SK-N-SH treated with all-trans-retinoic acid at 6 μM for 48 hours (cell line): ENCODE results near the gene KLB.

Experiments
- ATAC-seq: fragments of 200-7000 bp; cut with Tn5 transposase; 3 replicates; pipeline ENCODE4 v1.9.1; 2020; ENCODE audit warnings: mild to moderate bottlenecking, moderate library complexity
- ARNTL ChIP-seq: fragments of 450-650 bp; formaldehyde crosslinking; IDR thresholded peaks from 2 replicates; pipeline ENCODE4 v1.5.0; 2020; ENCODE audit warnings: low read depth, mild to moderate bottlenecking, moderate library complexity, borderline replicate concordance
- BACH2 ChIP-seq: fragments of 250-450 bp; sonication (Bioruptor Pico); IDR thresholded peaks from 2 replicates; pipeline ENCODE4 v1.9.0; 2021; ENCODE audit warnings: mild to moderate bottlenecking, borderline replicate concordance
- CSDC2 ChIP-seq: fragments of 250-450 bp; sonication (Bioruptor Pico); IDR thresholded peaks from 2 replicates; pipeline ENCODE4 v1.5.0; 2020; ENCODE audit warnings: mild to moderate bottlenecking, moderate library complexity
- ESRRG ChIP-seq: fragments of 250-450 bp; sonication (Bioruptor Pico); IDR thresholded peaks from 2 replicates; pipeline ENCODE4 v1.6.1; 2021; ENCODE audit warnings: mild to moderate bottlenecking
- GLIS3 ChIP-seq: fragments of 250-450 bp; sonication (Bioruptor Pico); IDR thresholded peaks from 2 replicates; pipeline ENCODE4 v1.5.0; 2020; ENCODE audit warnings: mild to moderate bottlenecking, moderate library complexity
- ISL1 ChIP-seq: fragments of 250-450 bp; sonication (Bioruptor Pico); IDR thresholded peaks from 2 replicates; pipeline ENCODE4 v2.1.2; 2022; ENCODE audit warnings: mild to moderate bottlenecking, moderate library complexity
- OSR1 ChIP-seq: fragments of 250-450 bp; sonication (Bioruptor Pico); IDR thresholded peaks from 2 replicates; pipeline ENCODE4 v1.8.0; 2022; ENCODE audit warnings: moderate library complexity, mild to moderate bottlenecking, inconsistent platforms
- PPARA ChIP-seq: fragments of 250-450 bp; sonication (Bioruptor Pico); IDR thresholded peaks from 2 replicates; pipeline ENCODE4 v1.5.0; 2020; ENCODE audit warnings: mild to moderate bottlenecking, borderline replicate concordance
- RARB ChIP-seq: fragments of 250-450 bp; sonication (Bioruptor Pico); IDR thresholded peaks from 2 replicates; pipeline ENCODE4 v1.8.0; 2021; ENCODE audit warnings: mild to moderate bottlenecking, moderate library complexity
- SNAI2 ChIP-seq: fragments of 250-450 bp; sonication (Bioruptor Pico); IDR thresholded peaks from 2 replicates; pipeline ENCODE4 v1.5.0; 2020; ENCODE audit warnings: mild to moderate bottlenecking, moderate library complexity
- TCF4 ChIP-seq: fragments of 250-450 bp; sonication (Bioruptor Pico); IDR thresholded peaks from 2 replicates; pipeline ENCODE4 v1.8.0; 2021; ENCODE audit warnings: mild to moderate bottlenecking, moderate library complexity, borderline replicate concordance
- TOX ChIP-seq: fragments of 250-450 bp; sonication (Bioruptor Pico); IDR thresholded peaks from 2 replicates; pipeline ENCODE4 v1.8.0; 2021; ENCODE audit warnings: mild to moderate bottlenecking, moderate library complexity, borderline replicate concordance
- ZC3H10 ChIP-seq: fragments of 250-450 bp; sonication (Bioruptor Pico); IDR thresholded peaks from 2 replicates; pipeline ENCODE4 v1.5.1; 2021; ENCODE audit warnings: mild to moderate bottlenecking, moderate library complexity
- ZFP3 ChIP-seq: fragments of 250-450 bp; sonication (Bioruptor Pico); IDR thresholded peaks from 2 replicates; pipeline ENCODE4 v1.5.0; 2020; ENCODE audit warnings: mild to moderate bottlenecking, moderate library complexity
- ZNF565 ChIP-seq: fragments of 450-650 bp; formaldehyde crosslinking; conservative IDR thresholded peaks from 2 replicates; pipeline ENCODE4 v1.5.0; 2020; ENCODE audit warnings: low read depth, mild to moderate bottlenecking, moderate library complexity
- ZNF70 ChIP-seq: fragments of 450-650 bp; formaldehyde crosslinking; IDR thresholded peaks from 2 replicates; pipeline ENCODE4 v1.5.0; 2020; ENCODE audit warnings: mild to moderate bottlenecking, moderate library complexity
- ZNF8 ChIP-seq: fragments of 450-650 bp; formaldehyde crosslinking; IDR thresholded peaks from 2 replicates; pipeline ENCODE4 v1.5.0; 2020; ENCODE audit warnings: mild to moderate bottlenecking, moderate library complexity
- TF ChIP-seq, protein P1 (sequence below): fragments of 250-450 bp; sonication (Bioruptor Pico); IDR thresholded peaks from 2 replicates; pipeline ENCODE4 v1.8.0; 2020; ENCODE audit warnings: mild to moderate bottlenecking, moderate library complexity, borderline replicate concordance
- TF ChIP-seq, protein P2 (sequence below): fragments of 250-450 bp; sonication (Bioruptor Pico); IDR thresholded peaks from 2 replicates; pipeline ENCODE4 v1.5.0; 2020; ENCODE audit warnings: mild to moderate bottlenecking, moderate library complexity
- TF ChIP-seq, protein P3 (sequence below): fragments of 250-450 bp; sonication (Bioruptor Pico); IDR thresholded peaks from 2 replicates; pipeline ENCODE4 v1.8.0; 2021; ENCODE audit warnings: low read depth, mild to moderate bottlenecking, moderate library complexity, borderline replicate concordance
- TF ChIP-seq, protein P4 (sequence below): fragments of 250-450 bp; sonication (Bioruptor Pico); IDR thresholded peaks from 2 replicates; pipeline ENCODE4 v1.5.1; 2020; ENCODE audit warnings: low read depth, mild to moderate bottlenecking, moderate library complexity

The KLB gene

DNA sequence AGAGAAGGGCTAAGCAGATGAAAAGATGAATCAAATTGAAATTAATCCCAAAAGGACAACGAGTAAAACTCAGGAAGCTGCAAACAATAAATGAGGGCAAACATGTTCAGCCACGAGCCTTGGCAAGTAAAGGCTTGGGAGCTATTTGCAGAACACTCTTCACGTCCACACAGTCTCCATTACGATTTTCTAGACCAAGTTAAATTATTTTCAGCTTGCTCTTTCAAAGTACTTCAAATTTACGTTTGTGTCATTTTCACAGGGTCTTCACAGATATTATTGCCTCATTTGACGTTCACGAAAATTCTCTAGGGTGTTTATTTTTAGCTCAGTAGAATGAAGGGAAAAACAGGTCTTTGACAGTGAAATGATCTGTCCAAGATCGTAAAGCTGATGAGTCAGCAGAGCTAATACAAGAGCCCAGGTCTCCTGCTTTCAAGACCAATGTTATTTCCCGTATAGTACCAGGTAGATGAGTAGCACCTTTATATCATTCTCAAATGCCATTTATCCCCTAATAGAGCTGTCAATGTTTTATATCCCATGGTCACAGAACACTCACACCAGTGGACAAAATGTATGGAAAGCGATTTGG, 20.9 kb downstream of the KLB start:
- TF ChIP-seq ZNF70 (no peak), RARB (CRISPR knock-in tag) (no peak), BACH2 (CRISPR knock-in tag) (no peak), ISL1 (CRISPR knock-in tag) (no peak), SNAI2 (no peak), ZC3H10 (CRISPR knock-in tag) (no peak), GLIS3 (CRISPR knock-in tag) (no peak), ESRRG (CRISPR knock-in tag) (no peak), OSR1 (CRISPR knock-in tag) (no peak), CSDC2 (CRISPR knock-in tag) (no peak), ARNTL (CRISPR knock-in tag) (no peak), ZFP3 (CRISPR knock-in tag) (no peak)
- TF ChIP-seq, protein P1, sequence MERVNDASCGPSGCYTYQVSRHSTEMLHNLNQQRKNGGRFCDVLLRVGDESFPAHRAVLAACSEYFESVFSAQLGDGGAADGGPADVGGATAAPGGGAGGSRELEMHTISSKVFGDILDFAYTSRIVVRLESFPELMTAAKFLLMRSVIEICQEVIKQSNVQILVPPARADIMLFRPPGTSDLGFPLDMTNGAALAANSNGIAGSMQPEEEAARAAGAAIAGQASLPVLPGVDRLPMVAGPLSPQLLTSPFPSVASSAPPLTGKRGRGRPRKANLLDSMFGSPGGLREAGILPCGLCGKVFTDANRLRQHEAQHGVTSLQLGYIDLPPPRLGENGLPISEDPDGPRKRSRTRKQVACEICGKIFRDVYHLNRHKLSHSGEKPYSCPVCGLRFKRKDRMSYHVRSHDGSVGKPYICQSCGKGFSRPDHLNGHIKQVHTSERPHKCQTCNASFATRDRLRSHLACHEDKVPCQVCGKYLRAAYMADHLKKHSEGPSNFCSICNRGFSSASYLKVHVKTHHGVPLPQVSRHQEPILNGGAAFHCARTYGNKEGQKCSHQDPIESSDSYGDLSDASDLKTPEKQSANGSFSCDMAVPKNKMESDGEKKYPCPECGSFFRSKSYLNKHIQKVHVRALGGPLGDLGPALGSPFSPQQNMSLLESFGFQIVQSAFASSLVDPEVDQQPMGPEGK: no peak
- TF ChIP-seq, protein P2, sequence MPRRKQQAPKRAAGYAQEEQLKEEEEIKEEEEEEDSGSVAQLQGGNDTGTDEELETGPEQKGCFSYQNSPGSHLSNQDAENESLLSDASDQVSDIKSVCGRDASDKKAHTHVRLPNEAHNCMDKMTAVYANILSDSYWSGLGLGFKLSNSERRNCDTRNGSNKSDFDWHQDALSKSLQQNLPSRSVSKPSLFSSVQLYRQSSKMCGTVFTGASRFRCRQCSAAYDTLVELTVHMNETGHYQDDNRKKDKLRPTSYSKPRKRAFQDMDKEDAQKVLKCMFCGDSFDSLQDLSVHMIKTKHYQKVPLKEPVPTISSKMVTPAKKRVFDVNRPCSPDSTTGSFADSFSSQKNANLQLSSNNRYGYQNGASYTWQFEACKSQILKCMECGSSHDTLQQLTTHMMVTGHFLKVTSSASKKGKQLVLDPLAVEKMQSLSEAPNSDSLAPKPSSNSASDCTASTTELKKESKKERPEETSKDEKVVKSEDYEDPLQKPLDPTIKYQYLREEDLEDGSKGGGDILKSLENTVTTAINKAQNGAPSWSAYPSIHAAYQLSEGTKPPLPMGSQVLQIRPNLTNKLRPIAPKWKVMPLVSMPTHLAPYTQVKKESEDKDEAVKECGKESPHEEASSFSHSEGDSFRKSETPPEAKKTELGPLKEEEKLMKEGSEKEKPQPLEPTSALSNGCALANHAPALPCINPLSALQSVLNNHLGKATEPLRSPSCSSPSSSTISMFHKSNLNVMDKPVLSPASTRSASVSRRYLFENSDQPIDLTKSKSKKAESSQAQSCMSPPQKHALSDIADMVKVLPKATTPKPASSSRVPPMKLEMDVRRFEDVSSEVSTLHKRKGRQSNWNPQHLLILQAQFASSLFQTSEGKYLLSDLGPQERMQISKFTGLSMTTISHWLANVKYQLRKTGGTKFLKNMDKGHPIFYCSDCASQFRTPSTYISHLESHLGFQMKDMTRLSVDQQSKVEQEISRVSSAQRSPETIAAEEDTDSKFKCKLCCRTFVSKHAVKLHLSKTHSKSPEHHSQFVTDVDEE (CRISPR knock-in tag): no peak
- no peak for ATAC-seq

DNA sequence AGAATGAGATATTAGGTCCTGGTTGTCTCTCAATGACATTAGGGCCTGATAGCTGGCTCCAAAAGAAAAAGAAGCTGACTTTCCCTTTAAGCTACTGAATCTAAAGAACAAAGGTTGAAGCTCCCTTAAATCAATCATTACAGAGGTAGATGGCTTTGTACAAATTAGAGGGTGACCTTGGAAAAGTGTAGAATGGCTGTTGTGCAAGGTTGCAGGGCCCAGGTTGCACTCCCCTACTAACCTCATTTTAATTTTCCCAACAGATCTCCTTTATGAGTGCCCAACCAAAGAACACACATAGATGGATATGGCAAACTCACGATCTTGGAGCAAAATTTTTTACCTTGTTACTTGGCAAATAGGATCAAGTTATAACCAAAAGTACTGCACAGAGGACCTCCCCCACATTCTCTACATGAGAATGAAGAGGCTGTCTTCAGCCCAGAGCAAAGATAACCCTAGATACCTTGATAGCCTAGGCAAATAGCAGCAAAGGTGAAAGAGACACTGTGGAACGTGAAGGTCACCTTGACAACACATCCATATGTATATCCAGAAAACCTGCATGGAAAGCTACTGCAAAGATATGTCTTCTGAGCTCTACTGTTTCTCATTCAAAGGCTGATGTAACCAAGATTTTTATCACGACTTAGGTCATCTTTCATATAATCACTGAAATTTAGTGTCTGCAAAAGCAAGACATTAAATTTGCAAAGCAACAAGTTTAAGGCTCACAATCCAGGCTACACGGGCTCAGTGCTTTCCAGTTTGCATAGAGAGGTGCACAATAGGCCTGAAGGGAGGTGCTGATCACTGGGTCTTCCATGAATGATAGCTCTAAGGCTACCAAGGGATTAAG, 23.0 kb downstream of the KLB start:
- TF ChIP-seq ZNF70: no peak
- TF ChIP-seq, protein P1: no peak
- TF ChIP-seq OSR1 (CRISPR knock-in tag): no peak
- no peak for TF ChIP-seq ZNF565 (CRISPR knock-in tag)
- TF ChIP-seq SNAI2: no peak
- TF ChIP-seq, protein P3, sequence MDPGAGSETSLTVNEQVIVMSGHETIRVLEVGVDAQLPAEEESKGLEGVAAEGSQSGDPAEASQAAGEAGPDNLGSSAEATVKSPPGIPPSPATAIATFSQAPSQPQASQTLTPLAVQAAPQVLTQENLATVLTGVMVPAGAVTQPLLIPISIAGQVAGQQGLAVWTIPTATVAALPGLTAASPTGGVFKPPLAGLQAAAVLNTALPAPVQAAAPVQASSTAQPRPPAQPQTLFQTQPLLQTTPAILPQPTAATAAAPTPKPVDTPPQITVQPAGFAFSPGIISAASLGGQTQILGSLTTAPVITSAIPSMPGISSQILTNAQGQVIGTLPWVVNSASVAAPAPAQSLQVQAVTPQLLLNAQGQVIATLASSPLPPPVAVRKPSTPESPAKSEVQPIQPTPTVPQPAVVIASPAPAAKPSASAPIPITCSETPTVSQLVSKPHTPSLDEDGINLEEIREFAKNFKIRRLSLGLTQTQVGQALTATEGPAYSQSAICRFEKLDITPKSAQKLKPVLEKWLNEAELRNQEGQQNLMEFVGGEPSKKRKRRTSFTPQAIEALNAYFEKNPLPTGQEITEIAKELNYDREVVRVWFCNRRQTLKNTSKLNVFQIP (CRISPR knock-in tag): no peak
- TF ChIP-seq, protein P4, sequence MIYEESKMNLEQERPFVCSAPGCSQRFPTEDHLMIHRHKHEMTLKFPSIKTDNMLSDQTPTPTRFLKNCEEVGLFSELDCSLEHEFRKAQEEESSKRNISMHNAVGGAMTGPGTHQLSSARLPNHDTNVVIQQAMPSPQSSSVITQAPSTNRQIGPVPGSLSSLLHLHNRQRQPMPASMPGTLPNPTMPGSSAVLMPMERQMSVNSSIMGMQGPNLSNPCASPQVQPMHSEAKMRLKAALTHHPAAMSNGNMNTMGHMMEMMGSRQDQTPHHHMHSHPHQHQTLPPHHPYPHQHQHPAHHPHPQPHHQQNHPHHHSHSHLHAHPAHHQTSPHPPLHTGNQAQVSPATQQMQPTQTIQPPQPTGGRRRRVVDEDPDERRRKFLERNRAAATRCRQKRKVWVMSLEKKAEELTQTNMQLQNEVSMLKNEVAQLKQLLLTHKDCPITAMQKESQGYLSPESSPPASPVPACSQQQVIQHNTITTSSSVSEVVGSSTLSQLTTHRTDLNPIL: no peak
- TF ChIP-seq, protein P2 (CRISPR knock-in tag): no peak
- no peak for TF ChIP-seq GLIS3 (CRISPR knock-in tag)
- TF ChIP-seq PPARA: no peak
- no peak for TF ChIP-seq TCF4 (CRISPR knock-in tag)
- TF ChIP-seq BACH2 (CRISPR knock-in tag): no peak
- TF ChIP-seq TOX (CRISPR knock-in tag): no peak
- TF ChIP-seq ZNF8 (CRISPR knock-in tag): no peak
- no peak for TF ChIP-seq ISL1 (CRISPR knock-in tag)
- no peak for TF ChIP-seq RARB (CRISPR knock-in tag)
- no peak for ATAC-seq
